ENCODE results near the gene DLEU7. TPM values are rescaled to one million over a fixed set of nuclear protein-coding genes. Genes with fewer than 3 reads are reported as not detected.

Gene DLEU7
- total RNA-seq, 6 experiments from 2014 or later = 0.12 to 0.38 (median 0.33) TPM; not detected in 3

- no peak overlapping the region for H3K27ac ChIP-seq
- no CpG with 5 or more reads among the region's 8 CpGs for WGBS (ENCODE audit: insufficient coverage, low coverage, low lambda C conversion rate, missing lambda C conversion rate)
- H3K4me1 ChIP-seq = peaks cover 0 to 12% (median 0%) of the 10 kb centered on the region in 4 donors
- no peaks in the 10 kb centered on the region for H3K9me3 ChIP-seq
- intact Hi-C loops (cut with DNase I) = no loop called here
- DNase-seq (no peak), ATAC-seq (no peak)
- no peaks in the 10 kb centered on the region for H3K36me3 ChIP-seq
- peaks cover 0 to 4% of the 10 kb centered on the region in 2 donors for H3K27me3 ChIP-seq
- peak overlapping the region in 1 of 3 donors; percentile 39 for H3K4me3 ChIP-seq
- no peak for TF ChIP-seq CTCF (IDR thresholded peaks at IDR 0.05)
- TF ChIP-seq POLR2A (IDR thresholded peaks at IDR 0.05) = no peak
These were observed 569 bp downstream of the DLEU7 start for GRCh38 chr13:50842990-50843256.

DNA sequence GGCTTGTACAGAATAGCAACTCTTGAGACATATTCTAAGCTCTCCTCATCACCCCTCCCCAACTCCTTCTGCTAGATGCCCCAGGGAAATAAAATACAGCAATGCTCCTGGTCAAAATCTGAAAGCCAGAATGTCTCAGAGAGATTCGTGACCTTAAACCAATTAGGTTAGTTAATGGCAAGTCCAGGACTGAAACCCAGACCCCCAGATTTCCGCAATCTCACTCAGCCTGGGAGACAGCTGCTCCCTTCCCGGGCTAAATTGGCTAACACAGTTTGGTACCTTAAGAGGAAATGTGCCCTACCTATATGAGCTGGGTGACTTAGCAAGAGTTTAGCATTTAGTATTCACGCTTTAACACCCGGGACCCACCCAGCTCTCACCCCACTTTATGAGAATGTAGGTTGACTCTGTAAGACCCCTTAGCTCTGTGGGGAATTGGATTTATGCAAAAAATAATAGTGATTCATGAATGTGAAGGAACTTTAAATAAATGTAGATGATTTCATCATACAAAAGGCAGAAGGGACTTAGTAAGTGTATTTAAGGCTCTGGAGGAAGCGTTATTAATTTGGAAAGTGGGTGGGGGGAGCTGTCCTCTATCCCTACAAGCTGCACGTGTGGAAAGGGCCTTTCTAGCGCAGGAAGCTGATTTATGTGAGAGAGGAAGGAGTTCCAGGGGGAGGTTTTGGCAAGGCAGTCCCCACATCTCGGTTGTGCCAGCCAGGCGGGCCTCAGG is 1.1 kb downstream of the DLEU7 start:
- H3K4me1 ChIP-seq = peaks cover 0 to 12% (median 0%) of the 10 kb centered on the region in 4 donors
- H3K4me3 ChIP-seq = no peak overlapping the region
- H3K27me3 ChIP-seq = peaks cover 0 to 4% of the 10 kb centered on the region in 2 donors
- H3K36me3 ChIP-seq = no peaks in the 10 kb centered on the region
- ATAC-seq = no peak
- no peak overlapping the region for H3K27ac ChIP-seq
- no peaks in the 10 kb centered on the region for H3K9me3 ChIP-seq
- no peak for TF ChIP-seq POLR2A (IDR thresholded peaks at IDR 0.05)
- no peak for TF ChIP-seq CTCF (IDR thresholded peaks at IDR 0.05)
- WGBS (ENCODE audit: insufficient coverage, low coverage, low lambda C conversion rate, missing lambda C conversion rate) = 59% methylated on average over 6 of the region's 10 CpGs
- no peak for DNase-seq
- intact Hi-C loops (cut with DNase I) = no loop called here

GRCh38 chr13:50841786-50842185 is 1.7 kb downstream of the DLEU7 start:
- H3K27ac ChIP-seq = no peak overlapping the region
- peaks cover 0 to 8% (median 0%) of the 10 kb centered on the region in 4 donors for H3K4me1 ChIP-seq
- H3K9me3 ChIP-seq = no peaks in the 10 kb centered on the region
- TF ChIP-seq POLR2A (IDR thresholded peaks at IDR 0.05) (no peak), CTCF (IDR thresholded peaks at IDR 0.05) (no peak)
- no peak overlapping the region for H3K4me3 ChIP-seq
- ATAC-seq (no peak), DNase-seq (no peak)
- H3K36me3 ChIP-seq = no peaks in the 10 kb centered on the region
- peaks cover 0 to 4% of the 10 kb centered on the region in 2 donors for H3K27me3 ChIP-seq
- intact Hi-C loops (cut with DNase I) = no loop called here
- WGBS (ENCODE audit: insufficient coverage, low coverage, low lambda C conversion rate, missing lambda C conversion rate) = 86% methylated on average over 7 of the region's 7 CpGs

DNA sequence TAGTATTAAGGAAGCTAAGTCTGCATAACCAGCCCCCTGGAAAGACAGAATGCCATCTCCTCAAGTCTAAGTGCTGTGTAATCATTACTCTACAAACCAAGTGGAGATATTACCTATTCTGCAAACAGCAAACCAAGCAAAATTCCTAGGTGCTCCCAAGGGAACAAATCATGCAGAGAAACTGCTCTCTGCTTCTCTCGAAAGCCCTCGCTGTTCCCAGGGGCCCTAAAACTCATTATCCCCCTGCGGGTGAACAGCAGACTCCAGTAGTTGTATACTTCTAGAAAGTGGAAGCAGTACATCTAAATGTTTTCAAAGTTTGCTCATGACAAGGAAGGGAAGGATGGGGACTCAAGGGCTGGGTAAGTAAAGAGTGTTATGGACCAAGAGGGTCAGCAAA is 3.2 kb downstream of the DLEU7 start:
- DNase-seq (no peak), ATAC-seq (no peak)
- peaks cover 0 to 8% (median 0%) of the 10 kb centered on the region in 4 donors for H3K4me1 ChIP-seq
- H3K4me3 ChIP-seq = no peak overlapping the region
- no peak overlapping the region for H3K27ac ChIP-seq
- no peaks in the 10 kb centered on the region for H3K9me3 ChIP-seq
- peaks cover 0 to 4% of the 10 kb centered on the region in 2 donors for H3K27me3 ChIP-seq
- TF ChIP-seq POLR2A (IDR thresholded peaks at IDR 0.05) (no peak), CTCF (IDR thresholded peaks at IDR 0.05) (no peak)
- H3K36me3 ChIP-seq = no peaks in the 10 kb centered on the region
- whole genome bisulfite sequencing (ENCODE audit: insufficient coverage, low coverage, low lambda C conversion rate, missing lambda C conversion rate) = 92% methylated on average over 3 of the region's 3 CpGs
- intact Hi-C loops (cut with DNase I) = no loop called here

Data from right lobe of liver (tissue), 6 donors.